HG02938 (cell line): Measurements from ENCODE around the gene SOX14.

Experiments used
- ATAC-seq: cut with Tn5 transposase; IDR thresholded peaks from one replicate; pipeline ENCODE4 v1.9.1; 2021; ENCODE audit warnings: mild to moderate bottlenecking, moderate library complexity; ENCODE audit not compliant: unreplicated experiment

Gene SOX14

DNA sequence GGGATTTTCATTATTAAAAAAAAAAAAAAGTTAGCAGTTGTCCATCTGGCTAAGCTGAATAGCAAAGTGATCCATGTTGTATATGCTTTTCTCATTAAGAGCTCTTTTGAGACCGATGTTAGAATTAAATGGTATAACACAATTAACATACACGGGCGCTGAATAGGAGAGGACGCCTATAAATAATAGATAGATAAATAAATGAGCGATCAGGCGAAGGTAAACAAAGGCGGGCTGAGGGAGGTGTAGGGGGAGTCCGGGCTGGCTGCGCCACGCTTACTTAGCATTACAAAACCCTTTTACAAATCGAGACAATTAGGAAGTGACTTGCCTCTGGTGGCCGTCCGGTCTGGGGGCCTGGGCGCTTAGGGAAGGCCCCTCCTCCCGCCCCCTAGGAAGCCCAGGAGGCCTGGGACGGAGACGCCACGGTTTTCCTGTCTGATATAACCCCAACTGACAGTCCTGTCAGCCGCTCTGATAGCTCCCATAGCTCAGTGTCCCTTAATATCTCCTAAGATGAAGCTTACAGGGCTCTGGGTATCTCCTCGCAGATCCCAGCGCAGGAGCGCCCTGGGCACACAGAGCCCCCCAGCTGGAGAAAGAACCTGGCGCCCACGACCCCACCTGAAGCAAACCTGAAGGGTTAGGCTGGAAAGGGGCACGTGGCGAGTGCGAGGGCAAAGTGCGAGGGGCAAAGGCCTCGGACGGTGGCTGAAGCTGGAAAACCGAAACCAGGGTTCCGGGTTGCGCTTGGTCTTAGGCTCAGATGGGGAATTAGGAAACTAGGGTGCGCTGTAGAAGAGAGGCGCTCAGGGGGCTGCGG is 3.6 kb downstream of the SOX14 start:
- ATAC-seq, result no peak

DNA sequence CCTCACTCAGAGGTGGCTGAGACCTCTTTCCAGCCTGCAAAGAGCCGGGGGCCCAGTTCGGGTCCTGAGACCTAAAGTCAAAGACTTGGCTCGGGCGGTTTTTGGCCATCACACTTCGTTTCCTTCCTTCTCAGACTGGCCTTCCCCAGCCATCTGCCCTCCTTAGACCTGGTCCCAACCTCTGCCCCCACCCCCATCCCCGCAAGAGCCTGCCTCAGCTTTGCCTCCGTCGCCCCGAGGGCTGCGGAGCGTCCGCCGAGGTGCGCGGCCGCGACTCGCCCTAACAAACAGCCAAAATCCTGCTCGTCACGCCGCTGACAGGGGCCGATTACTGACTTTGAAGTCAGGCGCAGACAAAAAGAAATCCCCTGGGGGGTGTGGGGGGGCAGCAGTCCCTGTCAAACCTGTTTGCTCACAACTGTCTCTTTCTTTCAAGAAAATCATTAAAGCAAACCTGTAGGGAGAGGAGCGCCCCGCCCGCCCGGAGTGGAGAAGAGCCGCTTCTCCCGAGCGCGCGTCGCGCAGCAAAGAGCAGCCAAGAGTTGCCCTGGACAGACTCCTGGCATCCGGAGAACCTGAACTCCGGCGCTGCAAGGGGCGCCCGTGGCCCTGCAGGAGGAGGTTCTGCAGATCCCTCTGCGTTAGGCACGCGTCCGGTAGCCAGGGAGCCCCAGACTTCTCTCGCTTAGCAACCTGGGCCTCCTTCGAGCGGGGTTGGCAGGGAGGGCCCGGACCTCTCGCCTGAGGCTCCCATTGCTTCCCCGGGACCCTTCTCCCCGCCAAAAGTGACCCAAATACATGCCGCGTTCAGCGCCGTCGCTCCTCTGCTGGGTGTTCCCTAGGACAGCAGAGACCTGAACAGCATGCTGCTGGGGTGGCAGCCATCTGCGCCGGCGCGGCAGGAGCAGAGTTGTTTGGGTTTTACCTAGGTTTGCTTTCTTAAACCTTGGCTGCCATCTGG is 4.5 kb downstream of the SOX14 start:
- ATAC-seq, result no peak

DNA sequence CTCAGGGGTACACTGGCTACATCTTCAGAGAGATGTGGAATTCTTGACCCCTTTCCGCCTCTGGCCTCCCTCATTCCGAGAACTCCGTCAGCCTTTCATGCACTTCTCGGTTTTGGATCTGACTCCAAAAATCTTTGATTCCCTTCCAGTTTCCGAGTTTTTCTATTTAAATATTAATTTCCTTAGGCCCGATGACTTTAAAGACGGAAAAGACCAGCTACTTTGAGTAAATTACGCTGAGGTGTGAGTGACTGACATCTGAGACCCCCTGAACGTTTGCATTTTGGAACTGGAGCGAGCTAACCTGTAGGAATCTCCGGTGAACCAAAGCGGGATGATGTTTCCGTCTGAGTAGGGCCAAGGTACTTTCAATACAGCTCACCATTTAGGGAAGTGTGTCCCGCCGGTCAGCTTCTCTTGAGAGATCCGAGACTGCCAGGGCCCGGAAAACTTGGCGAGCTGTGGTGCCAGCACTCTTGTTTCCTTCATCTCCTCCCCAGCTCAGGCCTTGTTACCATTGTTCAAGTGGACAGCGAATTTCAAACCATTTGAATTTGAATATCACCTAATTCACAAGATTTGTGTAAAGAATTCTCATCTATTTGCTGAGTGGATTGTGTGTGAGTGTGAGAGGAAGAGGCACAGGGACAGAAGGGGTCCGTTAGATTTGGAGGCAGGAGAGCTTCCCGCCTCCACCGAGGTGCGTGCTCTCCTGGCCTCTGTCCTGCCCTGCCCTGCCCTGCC is 5.4 kb downstream of the SOX14 start:
- ATAC-seq, result no peak

DNA sequence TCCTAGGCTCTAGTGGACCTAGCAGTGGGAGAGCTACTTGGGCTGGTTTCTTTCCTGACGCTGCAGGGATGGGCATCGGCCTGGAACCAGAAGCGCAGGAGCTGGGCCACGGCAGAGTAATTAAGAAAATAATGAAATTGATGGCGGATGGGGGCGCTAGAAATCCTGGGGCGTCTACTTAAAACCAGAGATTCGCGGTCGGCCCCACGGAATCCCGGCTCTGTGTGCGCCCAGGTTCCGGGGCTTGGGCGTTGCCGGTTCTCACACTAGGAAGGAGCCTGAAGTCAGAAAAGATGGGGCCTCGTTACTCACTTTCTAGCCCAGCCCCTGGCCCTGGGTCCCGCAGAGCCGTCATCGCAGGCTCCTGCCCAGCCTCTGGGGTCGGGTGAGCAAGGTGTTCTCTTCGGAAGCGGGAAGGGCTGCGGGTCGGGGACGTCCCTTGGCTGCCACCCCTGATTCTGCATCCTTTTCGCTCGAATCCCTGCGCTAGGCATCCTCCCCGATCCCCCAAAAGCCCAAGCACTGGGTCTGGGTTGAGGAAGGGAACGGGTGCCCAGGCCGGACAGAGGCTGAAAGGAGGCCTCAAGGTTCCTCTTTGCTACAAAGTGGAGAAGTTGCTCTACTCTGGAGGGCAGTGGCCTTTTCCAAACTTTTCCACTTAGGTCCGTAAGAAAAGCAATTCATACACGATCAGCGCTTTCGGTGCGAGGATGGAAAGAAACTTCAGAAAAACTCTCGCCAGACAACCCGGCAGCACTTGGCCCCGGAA is 6.1 kb downstream of the SOX14 start:
- ATAC-seq, result no peak

DNA sequence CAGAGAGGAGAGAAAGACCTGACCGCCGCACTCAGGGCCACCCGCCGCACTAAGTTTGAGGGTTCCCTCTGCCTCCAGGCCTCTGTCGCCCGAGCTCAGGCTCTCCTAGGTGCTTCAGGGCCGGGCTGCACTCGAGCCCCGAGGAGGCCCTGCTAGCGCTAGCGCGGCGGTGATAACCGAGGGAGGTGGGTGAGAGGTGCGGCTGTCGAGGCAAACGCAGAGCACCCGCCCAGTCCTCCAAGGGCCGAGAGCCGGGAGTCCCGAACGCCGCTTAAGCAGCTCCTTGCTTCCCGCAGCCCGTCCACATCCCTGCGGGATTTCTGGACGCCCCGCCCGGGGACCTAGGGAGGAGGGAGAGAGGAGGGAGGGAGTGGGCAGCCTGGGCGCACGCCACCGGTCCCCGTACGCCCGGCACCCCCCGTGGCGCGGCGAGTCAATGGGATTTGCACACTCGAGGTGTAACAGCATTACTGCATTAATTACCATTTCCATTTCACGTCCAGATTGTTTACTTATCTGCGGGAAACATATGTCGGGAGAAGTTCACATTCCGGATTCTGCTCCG is 6.8 kb downstream of the SOX14 start:
- ATAC-seq, result no peak

DNA sequence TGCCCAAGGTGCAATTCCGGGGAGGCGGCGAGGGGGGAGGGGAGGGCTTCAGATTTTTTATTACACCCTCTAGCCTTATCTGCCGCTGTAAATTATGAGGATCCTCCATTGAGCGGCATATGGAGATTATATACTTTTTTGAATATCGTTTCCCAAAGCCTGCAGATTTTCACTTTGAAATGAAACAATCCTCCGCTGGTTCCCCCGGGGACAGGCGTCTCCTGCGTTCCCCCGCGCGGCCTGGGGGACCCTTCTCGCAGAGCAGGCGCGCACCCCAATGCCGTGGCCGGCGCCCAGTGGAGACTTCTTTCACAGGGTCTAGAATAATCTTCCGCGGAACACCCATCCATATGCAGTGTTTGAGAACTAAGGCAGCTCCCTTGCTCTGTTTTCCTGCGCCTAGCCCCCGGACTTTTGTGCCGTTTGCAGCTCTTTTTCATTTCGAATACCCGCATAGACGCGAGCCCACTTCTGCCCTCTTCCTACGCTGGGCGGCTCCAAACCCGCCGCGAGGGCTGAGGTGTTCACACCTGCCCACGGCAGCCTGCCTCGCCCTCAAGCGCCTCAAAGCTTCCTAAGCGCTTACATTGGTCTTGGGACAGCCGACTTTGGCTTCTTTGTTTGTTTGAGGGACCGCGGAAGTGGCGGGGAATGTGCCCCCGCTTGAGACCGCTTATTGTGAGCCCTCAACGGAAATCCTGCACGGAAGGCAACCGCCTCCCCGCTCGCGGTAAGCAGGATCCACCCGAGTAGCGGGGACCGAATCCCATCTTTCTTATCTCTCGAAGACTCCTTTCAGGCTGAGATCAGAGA is 7.5 kb downstream of the SOX14 start:
- ATAC-seq, result no peak

DNA sequence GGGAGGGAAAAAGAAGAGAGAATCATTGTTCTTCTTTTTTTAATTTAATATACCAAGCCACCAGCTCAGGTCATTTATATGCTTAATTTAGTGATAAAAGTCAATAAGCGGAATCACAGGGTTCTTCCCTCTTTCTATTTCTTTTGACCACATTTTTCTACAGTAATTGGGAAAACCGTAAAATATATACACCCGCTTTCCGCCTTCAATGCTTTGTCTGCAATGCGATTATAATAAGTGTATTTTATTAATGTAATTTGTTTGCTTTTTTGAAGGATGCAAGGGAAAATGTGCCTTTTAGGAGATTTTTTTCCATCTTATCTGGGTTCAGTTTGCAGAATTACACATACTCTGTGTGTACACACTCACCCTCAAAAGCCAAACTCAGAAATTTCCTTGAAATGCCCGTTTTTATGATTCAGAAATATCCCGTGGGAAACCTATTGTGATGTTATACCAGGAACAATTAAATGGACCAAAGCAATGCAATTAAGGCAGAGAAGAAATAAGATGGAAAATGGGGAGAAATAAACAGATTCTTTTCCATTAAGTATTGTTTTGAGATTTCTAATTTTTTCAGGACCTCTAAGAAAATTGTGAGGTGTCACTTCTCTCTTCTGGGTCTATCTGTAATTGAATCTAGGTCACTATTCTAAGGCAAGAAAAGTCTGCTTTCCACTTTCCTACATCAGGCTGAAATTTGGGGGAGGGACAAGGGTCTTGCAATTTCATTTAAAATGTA is 8.3 kb downstream of the SOX14 start:
- no peak for ATAC-seq

DNA sequence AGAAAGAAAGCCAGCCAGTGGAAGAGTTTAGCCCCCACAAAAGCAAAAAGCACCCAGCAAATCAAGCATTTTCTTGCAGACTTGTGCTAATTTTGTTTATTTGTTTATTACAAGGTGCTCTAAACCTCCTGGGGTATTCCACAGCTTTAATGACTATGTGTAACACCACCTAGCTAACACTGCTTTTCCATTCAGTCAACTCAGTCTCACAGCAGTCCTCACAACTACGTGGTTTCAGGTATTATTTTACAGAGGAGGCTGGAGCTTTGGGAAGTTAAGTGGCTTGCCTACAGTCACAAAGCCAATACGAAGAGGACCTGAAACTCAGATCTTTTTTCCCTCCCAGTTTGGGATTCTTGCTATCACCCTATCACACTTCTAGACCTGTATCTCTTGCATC is 14.8 kb downstream of the SOX14 start:
- no peak for ATAC-seq

DNA sequence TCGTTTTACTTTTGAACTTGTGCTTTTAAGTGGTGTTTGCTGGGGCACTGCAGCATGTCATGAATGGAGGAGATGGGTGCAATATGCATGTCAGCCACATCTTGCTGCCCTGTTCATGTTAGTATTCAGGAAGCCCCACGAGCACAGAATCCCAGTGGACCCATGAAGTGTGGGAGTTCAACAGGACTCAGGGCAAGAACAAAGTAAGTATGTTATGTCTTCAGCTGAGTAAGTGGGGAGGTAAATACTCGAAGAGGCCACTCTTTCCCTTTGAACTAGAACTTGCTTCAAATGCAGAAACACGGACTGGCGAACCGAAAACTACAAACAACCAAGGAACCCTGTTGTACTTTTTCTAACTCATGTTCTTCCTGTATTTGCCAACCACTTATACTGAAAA is 23.4 kb downstream of the SOX14 start:
- ATAC-seq, result no peak

DNA sequence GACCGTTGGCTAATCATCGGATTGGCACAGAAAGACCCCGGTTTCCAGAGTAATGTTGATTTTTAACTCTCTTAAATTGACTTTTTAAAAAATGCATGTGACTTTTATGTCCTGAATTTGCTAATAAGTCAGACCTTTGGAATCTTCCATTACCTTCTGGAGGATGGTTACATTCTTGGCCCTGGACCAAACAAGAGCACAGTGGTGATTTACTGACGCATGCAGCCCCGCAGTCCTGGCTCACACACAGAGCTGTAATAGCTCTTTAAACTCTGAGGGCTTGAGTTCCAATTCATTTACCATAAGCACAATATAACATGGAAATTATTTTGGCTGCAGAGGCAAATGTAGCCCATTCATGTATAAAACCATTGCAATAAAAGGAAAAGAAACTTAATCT is 25.1 kb downstream of the SOX14 start:
- no peak for ATAC-seq

DNA sequence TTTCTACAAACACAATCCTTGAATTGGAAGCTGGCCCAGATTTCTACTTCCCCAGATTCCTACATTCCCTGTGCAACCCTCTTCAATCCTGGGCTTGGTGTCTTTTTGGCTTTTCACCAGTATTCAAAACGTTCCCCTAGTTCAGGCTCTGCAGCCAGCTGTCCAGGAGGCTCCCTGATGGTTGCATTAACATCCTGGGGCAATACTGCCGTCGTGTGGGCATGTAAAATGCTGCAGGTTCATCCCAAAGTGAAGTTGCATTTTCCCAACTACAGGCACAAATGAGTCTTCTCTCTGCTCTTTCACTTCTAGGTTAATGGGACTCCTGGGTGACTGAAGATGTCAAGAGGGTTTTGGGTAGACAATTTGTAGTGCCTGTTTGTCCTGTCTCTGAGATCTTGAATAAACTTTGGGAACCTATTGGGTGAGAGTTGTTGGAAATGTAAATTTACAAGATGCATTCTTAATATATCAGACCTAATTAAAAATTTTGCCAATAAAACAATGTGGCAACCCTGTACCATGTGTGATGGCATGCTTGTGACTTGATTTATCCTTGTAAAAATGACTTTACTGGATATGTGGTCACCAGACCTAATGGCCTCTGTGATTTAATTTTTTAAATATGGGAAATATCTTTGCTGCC is 28.6 kb downstream of the SOX14 start:
- ATAC-seq, result no peak

DNA sequence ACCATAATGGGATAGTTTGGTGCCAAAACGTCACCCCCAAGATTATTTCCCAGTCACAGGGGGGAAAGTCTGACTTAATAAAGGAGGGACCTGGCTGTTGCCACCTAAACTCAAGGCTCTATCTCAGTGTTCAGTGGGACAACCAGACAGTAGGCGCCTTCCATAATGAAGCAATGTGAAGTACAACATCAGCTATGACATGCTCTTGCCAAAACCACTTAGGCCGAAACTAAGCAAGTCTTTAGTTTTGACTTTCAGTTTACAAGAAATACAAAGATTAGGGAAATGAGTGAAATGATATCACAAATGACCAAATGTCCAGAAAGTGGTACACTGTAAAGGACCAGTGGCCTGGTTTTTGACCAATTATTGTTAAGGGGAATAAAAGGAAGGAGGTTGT is 32.9 kb downstream of the SOX14 start:
- ATAC-seq, result peak; percentile 56

DNA sequence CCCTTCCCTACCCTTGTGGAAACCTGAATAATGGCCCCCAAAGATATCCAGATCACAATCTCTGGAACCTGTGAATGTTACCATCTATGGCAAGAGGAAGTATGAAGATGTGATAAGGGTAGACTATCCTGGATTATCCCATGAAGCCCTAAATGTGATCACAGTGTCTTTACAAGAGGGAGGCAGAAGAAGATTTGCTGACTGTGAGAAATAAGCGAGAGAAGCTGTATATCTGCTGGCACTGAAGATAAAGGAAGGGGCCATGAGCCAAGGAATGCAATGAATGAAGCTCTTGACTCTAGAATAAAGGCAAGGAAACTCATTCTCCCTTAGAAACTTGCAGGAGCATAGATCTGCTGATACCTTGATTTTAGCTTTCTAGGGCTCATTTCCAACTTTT is 39.1 kb downstream of the SOX14 start:
- ATAC-seq, result no peak

DNA sequence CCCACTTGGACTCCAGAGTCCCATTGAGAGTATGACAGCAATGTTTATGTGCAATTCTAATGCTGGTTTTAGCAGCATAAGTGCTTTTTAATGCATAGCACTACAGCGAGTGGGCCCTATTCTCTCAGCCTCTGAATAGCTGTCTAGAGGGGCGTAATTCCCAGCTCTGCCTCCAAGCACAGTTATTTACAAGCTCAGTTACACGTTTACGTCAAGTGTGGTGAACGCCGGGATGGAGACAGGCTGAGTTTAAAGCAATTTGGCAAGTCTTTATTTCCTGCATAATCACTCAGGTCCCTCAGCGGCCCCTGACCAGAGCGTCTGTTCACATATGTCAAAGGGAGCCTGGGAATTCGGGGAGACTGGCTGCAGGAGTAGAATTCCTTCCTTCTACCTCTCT is 43.9 kb downstream of the SOX14 start:
- ATAC-seq, result no peak

DNA sequence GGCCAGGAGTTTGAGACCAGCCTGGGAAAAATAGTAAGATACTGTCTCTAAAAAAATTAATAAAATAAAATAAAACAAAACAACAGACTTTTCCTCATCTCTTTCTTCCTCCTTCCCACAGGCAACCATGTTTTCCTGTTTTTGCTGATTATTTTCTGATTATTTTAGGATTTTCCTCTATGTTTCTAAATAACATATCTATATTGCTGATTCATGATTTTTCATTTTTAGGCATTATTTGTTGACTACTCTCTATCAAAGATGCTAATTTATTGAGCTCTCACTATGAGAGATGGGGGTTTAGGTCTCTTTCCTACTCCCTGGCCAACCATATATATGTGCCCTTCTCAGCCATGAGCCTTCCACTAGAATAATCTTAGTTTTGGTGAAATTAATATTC is 45.4 kb downstream of the SOX14 start:
- ATAC-seq, result no peak

DNA sequence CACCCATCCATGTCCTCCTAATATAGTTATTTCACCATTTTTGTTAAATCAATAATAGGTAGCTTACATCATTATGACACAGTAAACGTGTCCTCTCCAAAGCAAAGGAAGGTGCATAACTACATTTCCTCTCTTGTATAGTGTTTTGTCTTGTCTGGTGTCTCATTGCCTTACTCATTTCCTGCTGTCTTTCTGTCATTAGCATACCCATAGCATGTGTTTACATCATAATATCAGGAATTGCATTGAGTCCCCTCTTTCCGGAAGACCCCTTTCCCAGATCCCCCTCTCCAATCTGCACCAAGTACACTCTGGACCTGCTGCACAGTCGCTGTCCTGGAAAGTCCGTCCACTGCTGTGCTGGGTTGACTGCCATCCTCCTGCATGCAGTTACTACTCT is 47.9 kb downstream of the SOX14 start:
- no peak for ATAC-seq

DNA sequence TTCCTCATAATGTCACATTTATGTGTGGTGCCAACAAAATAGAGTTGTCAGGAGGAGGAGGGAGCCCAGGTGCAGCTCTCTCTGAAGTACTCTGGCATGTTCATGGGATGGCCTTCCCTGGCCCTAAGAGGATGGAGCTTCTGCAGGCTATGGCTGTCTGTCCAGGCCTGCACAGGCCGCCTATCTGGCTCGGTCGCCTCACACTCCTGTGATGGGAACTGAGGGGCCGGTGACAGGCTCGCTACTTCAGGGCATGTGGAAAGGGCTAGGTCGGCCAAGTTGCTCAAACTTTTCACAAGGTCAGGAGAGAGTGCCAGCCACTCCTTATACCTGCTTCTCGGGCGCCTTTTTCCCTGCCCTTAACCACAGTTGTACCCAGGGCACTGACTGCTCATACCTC is 51.1 kb downstream of the SOX14 start:
- no peak for ATAC-seq
